Tibial artery (tissue), 4 donors: ENCODE measurements around the gene THBD.

Experiments used
- DNase-seq, 2 donors: peaks; one replicate each; pipeline ENCODE4 v3.0.0-alpha.2; 2019
- H3K27ac ChIP-seq, 2 donors: fragments of 200-600 bp; sonication (generic) in 1 of 2; 1 replicate in 1 of 2; 2 replicates in 1 of 2; pipeline ENCODE4 v1.5.1; 2018 to 2019; ENCODE audit warnings: mild to moderate bottlenecking in 1 of 2
- H3K27me3 ChIP-seq, 2 donors: fragments of 200-600 bp; sonication (generic) in 1 of 2; one replicate each; pipeline versions ENCODE4 v1.5.1 to v1.6.0; 2016 to 2019
- H3K36me3 ChIP-seq, 3 donors: fragments of 200-600 bp; sonication (generic) in 2 of 3; one replicate each; pipeline ENCODE4 v1.5.1; 2016 to 2019; ENCODE audit warnings: mild to moderate bottlenecking in 2 of 3
- H3K4me1 ChIP-seq, 4 donors: fragments of 200-600 bp; sonication (generic) in 2 of 4; 1 replicate in 3 of 4; 2 replicates in 1 of 4; pipeline ENCODE4 v1.5.1; 2016 to 2019
- H3K4me3 ChIP-seq, 2 donors: fragments of 200-600 bp; sonication (generic) in 1 of 2; 1 replicate in 1 of 2; 2 replicates in 1 of 2; pipeline ENCODE4 v1.5.1; 2018 to 2019; ENCODE audit warnings: mild to moderate bottlenecking in 2 of 2
- H3K9me3 ChIP-seq, 3 donors: fragments of 200-600 bp; sonication (generic) in 1 of 3; one replicate each; pipeline ENCODE4 v1.5.1; 2016 to 2019
- intact Hi-C: fragments of 100-400 bp; cut with DNase I; formaldehyde crosslinking; loops from one replicate; pipeline ENCODE4 v1.15.0; 2023; ENCODE audit warnings: low total_unique reads
- TF ChIP-seq, protein P1 (sequence below), 2 experiments: fragments of 200-600 bp in 1 of 2; fragments of 450-650 bp in 1 of 2; IDR thresholded peaks; one replicate each; pipeline ENCODE4 v1.5.1; 2017 to 2019; ENCODE audit warnings: antibody characterized with exemption in 2 of 2, mild to moderate bottlenecking in 1 of 2, moderate library complexity in 1 of 2

The THBD gene

DNA sequence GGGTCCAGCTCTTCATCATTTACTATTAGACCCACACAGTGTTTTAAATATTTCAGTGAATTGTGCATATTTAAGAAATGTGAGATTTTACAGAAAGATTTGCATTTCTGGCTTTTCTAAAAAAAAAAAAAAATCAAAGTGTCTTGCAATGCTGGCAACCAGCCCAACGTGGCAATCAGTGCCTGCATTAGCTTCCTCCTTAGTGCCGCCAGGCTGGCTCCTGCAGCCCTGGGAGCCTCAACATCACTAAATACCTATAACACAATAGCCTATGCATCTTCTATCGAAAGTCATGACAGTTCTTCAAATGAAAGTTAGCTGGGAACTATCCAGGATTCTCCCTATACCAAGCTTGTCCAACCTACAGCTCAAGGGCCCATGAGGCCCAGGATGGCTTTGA is 46.0 kb upstream of the THBD start:
- Histone ChIP-seq H3K9me3 (no peaks in the 10 kb centered on the region), H3K4me1 (peaks cover 0 to 21% (median 9%) of the 10 kb centered on the region in 4 donors), H3K27ac (no peak overlapping the region), H3K36me3 (no peaks in the 10 kb centered on the region), H3K27me3 (no peaks in the 10 kb centered on the region), H3K4me3 (no peak overlapping the region)
- DNase-seq, result no peak
- intact Hi-C loops, result no loop called here
- TF ChIP-seq, protein P1, sequence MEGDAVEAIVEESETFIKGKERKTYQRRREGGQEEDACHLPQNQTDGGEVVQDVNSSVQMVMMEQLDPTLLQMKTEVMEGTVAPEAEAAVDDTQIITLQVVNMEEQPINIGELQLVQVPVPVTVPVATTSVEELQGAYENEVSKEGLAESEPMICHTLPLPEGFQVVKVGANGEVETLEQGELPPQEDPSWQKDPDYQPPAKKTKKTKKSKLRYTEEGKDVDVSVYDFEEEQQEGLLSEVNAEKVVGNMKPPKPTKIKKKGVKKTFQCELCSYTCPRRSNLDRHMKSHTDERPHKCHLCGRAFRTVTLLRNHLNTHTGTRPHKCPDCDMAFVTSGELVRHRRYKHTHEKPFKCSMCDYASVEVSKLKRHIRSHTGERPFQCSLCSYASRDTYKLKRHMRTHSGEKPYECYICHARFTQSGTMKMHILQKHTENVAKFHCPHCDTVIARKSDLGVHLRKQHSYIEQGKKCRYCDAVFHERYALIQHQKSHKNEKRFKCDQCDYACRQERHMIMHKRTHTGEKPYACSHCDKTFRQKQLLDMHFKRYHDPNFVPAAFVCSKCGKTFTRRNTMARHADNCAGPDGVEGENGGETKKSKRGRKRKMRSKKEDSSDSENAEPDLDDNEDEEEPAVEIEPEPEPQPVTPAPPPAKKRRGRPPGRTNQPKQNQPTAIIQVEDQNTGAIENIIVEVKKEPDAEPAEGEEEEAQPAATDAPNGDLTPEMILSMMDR (IDR thresholded peaks at IDR 0.05), result no peak

DNA sequence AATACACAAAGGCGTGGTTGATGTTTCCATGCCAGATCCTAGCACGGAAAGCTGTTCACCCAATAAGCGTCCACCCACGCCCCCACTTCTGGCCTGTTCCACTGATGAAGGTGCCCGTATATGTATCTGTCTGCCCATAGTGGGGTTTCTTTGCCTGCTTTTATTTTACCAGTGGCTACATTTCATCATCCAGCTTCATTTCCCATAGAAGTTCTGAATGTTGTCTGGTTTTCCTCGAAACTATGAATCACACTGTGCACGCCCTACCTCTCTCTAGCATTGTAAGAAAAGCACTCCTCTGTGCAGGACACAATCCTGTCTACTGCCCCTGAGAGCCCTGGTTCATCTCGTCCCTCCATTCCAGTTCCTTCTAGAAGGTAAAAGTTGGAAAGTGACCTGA is 45.5 kb upstream of the THBD start:
- intact Hi-C loops, result no loop called here
- Histone ChIP-seq H3K36me3 (no peaks in the 10 kb centered on the region), H3K4me1 (peaks cover 0 to 25% (median 9%) of the 10 kb centered on the region in 4 donors), H3K4me3 (no peak overlapping the region), H3K9me3 (no peaks in the 10 kb centered on the region), H3K27ac (no peak overlapping the region), H3K27me3 (no peaks in the 10 kb centered on the region)
- TF ChIP-seq, protein P1 (IDR thresholded peaks at IDR 0.05), result no peak
- no peak for DNase-seq

DNA sequence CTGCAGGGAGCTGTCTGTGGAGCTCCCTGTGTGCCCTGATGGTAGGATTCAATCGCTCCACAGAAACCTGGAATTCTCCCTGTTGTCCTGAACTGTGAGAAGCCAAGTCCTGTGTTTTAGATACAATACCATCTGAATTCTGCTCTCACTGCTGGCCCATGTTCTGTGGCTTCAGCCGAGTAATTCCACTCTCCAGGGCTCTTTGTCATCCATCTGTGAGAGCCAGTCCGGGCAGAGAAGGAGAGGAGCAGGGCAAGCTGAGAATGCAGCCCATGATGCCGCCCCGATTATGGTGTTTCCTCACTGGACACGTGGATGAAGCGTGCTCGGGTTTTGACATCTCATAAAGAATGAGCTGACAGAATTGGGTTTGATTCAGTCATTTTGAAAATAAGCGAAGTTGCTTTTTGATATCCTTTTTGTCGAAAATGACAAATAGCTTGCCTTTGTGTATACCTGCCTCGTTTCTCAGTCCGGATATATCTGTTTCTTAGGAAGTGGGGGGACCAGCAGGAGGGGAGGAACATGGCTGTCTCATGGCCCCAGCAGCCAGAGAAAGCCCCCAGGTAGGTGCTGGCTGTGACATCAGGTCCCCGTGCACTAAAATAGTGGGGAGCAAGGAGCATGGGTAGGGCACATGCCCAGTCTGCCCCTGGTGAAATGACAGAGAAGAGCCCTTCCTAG is 44.9 kb upstream of the THBD start:
- H3K4me3 ChIP-seq, result no peak overlapping the region
- peaks cover 0 to 25% (median 9%) of the 10 kb centered on the region in 4 donors for H3K4me1 ChIP-seq
- TF ChIP-seq, protein P1 (IDR thresholded peaks at IDR 0.05), result no peak
- no peak overlapping the region for H3K27ac ChIP-seq
- intact Hi-C loops, result no loop called here
- H3K9me3 ChIP-seq, result no peaks in the 10 kb centered on the region
- H3K27me3 ChIP-seq, result no peaks in the 10 kb centered on the region
- no peaks in the 10 kb centered on the region for H3K36me3 ChIP-seq
- no peak for DNase-seq

DNA sequence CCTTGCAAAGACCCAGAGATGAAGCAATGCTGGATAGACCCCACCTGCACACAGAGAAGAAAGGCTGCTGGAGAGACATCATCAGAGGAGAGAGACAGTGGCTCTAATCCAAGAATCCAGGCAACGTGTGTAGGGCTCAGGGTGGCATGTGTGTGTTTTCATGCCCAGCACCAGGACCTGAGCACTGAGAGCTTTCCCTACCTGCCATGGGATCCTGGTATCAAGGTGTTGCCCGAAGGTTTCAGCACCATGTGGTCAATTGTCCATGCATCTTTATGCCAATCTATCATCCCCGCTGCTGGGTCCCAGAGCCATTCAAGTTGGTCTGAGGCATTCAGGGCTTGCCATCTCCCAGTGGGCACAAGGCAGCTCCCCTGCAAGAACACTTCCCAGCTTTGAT is 44.1 kb upstream of the THBD start:
- H3K27ac ChIP-seq, result no peak overlapping the region
- no peak for DNase-seq
- intact Hi-C loops, result no loop called here
- H3K4me1 ChIP-seq, result peaks cover 0 to 25% (median 9%) of the 10 kb centered on the region in 4 donors
- no peaks in the 10 kb centered on the region for H3K36me3 ChIP-seq
- H3K27me3 ChIP-seq, result no peaks in the 10 kb centered on the region
- TF ChIP-seq, protein P1 (IDR thresholded peaks at IDR 0.05), result no peak
- H3K9me3 ChIP-seq, result no peaks in the 10 kb centered on the region
- H3K4me3 ChIP-seq, result no peak overlapping the region

DNA sequence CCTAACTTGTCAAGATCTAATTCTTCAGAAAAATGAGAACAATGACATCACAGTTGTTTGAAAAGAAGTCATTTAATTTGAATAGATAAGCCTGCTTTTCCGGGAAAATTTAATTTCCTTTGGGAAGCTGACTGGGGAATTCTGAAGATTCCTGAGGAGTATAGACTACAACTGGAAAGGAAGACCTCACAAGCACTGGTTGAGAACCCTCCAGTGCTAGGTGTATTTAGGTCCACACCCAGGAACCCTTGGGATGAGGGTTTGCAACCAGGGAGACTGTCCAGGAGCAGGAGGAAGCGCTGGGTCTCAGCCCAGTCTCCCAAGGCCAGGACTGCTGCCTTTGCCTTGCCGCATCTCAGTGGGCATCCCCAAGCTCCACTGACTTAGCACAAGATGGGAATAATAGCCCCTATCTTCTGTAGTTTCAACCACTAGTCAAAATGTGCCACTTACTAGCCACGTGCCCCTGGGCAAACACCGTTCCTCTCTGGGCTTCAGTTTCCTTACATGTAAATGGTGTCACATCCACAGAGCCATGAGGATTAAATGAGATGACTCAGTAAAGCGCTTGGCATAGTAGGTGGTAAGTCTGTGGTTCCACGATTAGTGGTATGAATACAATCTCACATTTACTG is 43.5 kb upstream of the THBD start:
- Histone ChIP-seq H3K4me1 (peaks cover 0 to 25% (median 9%) of the 10 kb centered on the region in 4 donors), H3K27me3 (no peaks in the 10 kb centered on the region), H3K36me3 (no peaks in the 10 kb centered on the region), H3K4me3 (no peak overlapping the region), H3K9me3 (no peaks in the 10 kb centered on the region), H3K27ac (peak overlapping the region in 1 of 2 donors; percentile 60)
- intact Hi-C loops, result no loop called here
- TF ChIP-seq, protein P1 (IDR thresholded peaks at IDR 0.05), result no peak
- no peak for DNase-seq
